Loucy (cell line): Measurements from ENCODE around the gene KCNMA1.

ENCODE experiments used
- EZH2phosphoT487 ChIP-seq: fragments of 200-600 bp; IDR thresholded peaks from 2 replicates; pipeline ENCODE4 v1.6.1; 2018; ENCODE audit warnings: antibody characterized with exemption, mild to moderate bottlenecking, moderate library complexity, borderline replicate concordance
- TF ChIP-seq, protein P1 (sequence below): fragments of 200-600 bp; sonication (generic); conservative IDR thresholded peaks from 2 replicates; pipeline ENCODE4 v1.5.1; 2014; ENCODE audit warnings: mild to moderate bottlenecking, antibody characterized with exemption, low read length

DNA sequence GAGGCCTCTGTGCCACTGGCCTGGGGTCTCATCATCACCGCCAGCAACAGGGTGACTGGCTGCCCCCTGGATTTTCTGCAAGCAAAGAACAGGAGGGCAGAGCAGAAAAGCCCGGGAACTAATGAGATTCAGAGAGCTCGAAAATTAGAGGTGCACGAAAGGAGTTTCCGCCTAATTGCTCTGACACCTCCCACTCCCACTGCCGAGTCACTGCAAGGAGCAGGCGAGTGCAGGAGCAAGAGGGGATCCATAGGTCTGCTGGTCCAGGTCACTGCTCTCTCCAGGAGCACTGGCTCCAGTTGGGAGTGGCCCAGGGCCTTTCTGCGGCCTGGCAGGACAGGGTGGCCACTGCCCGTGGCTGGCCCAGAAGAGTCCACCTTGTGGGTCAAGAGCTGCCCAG lies 276.2 kb downstream of the KCNMA1 start:
- no peak for TF ChIP-seq EZH2phosphoT487
- TF ChIP-seq, protein P1, sequence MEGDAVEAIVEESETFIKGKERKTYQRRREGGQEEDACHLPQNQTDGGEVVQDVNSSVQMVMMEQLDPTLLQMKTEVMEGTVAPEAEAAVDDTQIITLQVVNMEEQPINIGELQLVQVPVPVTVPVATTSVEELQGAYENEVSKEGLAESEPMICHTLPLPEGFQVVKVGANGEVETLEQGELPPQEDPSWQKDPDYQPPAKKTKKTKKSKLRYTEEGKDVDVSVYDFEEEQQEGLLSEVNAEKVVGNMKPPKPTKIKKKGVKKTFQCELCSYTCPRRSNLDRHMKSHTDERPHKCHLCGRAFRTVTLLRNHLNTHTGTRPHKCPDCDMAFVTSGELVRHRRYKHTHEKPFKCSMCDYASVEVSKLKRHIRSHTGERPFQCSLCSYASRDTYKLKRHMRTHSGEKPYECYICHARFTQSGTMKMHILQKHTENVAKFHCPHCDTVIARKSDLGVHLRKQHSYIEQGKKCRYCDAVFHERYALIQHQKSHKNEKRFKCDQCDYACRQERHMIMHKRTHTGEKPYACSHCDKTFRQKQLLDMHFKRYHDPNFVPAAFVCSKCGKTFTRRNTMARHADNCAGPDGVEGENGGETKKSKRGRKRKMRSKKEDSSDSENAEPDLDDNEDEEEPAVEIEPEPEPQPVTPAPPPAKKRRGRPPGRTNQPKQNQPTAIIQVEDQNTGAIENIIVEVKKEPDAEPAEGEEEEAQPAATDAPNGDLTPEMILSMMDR: no peak
